HG03342 (cell line): ENCODE data around the gene GPR132.
"Not testable (repeated sequence)": the region's sequence is repeated elsewhere in the genome, so short reads cannot be mapped to it uniquely, and the experiment has no call there.

Experiments used
- ATAC-seq: cut with Tn5 transposase; IDR thresholded peaks from one replicate; pipeline ENCODE4 v1.9.1; 2021; ENCODE audit warnings: mild to moderate bottlenecking, moderate library complexity; ENCODE audit not compliant: unreplicated experiment

The GPR132 gene

GRCh38 chr14:105045710-105046326 lies 19.4 kb downstream of the GPR132 start:
- peak; percentile 57 for ATAC-seq

DNA sequence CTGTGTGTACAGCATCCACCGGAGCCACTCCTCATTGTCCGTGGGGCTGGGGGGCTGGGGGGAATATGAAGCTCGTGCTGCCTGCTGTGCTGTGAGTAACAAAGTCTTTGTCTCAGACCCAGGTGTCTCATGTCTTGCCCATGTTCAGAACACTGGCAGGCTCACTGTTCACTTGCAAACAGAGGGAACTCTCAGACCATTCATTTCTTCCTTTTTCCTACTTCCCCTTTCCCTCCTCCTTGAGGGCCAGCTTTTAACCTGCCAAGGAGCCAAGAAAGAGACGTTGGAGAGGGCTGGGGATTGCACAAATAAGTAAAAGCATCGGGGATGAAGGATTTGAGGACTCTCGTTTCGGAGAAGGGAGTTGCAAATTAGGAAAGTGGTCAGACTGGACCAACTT lies 21.6 kb downstream of the GPR132 start:
- no peak for ATAC-seq

GRCh38 chr14:105042813-105043212 lies 22.4 kb downstream of the GPR132 start:
- ATAC-seq: no peak

DNA sequence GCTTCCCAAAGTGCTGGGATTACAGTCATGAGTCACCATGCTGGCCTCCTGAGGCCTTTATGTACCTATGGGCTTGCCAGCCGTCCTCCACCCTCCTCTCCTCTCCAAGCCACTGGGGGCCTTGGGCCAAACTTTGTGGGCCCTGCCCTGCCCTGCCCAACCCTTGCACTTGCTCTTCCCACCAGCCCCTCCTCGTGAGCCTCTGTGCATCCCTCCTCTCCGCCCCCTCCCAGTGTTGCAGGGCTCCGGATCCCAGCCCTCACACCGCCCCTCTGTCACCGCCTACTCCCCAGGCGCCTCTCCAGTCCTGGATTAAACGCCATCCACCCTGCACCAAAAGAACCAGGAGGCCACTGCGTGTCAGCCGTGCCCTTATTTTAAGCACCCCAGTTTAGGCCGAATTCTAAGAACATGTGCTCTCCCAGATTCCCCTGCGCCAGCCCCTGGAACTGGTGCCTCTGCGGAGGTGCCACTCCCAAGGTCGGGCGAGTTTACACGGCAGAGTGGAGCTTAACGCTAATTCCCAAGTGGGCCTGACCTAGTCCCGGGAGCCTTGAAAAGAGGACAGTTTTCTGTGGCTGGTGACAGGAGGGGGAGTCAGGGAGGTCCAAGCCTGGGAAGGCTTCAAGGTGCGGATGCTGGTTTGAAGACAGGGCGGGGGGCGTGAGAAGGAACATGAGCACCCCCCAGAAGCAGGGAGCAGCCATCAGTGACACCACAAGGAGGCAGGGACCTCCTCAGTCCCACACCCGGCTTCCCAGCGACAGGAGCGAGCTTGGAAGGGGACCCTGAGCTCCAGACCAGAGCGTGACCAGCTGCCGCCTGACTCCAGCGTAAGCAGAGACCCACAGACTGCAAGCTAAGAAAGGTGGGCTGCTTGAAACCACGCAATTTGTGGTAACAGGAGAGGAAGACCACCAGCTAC lies 23.1 kb downstream of the GPR132 start:
- ATAC-seq: no peak

GRCh38 chr14:105039458-105040205 lies 25.6 kb downstream of the GPR132 start:
- no peak for ATAC-seq

DNA sequence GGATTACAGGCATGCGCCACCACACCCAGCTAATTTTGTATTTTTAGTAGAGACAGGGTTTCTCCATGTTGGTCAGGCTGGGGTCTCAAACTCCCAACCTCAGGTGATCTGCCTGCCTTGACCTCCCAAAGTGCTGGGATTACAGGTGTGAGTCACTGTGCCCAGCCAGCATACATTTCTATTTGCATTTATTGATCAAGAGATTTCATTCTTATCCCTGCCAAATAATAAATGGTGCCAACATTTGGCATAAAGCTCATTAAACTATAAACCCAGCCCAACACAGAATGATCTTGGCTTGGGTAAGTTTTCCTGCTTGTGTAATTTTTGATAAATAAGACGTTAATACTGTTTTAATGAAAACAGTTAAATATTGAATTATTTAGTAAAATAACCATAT lies 29.6 kb downstream of the GPR132 start:
- ATAC-seq: not testable (repeated sequence)

GRCh38 chr14:105034315-105035039 lies 30.8 kb downstream of the GPR132 start:
- ATAC-seq: no peak

DNA sequence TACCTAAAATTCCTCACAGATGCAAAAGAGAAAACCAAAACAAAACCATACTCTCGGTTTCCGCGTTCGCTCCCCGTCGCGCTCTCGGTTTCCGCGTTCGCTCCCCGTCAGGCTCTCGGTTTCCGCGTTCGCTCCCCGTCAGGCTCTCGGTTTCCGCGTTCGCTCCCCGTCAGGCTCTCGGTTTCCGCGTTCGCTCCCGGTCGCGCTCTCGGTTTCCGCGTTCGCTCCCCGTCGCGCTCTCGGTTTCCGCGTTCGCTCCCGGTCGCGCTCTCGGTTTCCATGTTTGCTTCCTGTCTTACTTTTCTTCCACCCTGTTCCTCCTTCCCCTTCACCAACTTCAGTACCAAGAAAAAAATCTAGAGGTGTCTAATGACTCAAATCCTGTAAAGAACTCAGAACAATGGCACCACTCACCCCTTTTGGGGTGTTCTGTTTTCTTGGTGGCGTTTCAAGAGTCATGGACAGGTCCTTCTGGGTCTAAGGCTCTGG lies 31.8 kb downstream of the GPR132 start:
- ATAC-seq: not testable (repeated sequence)

DNA sequence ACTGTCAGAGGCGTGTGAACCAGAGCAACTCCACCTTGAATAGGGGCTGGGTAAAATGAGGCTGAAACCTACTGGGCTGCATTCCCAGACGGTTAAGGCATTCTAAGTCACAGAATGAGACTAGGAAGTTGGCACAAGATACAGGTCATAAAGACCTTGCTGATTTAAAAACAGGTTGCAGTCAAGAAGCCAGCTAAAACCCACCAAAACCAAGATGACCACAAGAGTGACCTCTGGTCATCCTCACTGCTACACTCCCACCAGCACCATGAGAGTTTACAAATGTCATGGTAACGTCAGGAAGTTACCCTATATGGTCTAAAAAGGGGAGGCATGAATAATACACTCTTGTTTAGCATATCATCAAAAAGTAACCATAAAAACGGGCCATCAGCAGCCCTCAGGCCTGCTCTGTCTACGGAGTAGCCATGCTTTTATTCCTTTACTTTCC lies 32.8 kb downstream of the GPR132 start:
- not testable (repeated sequence) for ATAC-seq

DNA sequence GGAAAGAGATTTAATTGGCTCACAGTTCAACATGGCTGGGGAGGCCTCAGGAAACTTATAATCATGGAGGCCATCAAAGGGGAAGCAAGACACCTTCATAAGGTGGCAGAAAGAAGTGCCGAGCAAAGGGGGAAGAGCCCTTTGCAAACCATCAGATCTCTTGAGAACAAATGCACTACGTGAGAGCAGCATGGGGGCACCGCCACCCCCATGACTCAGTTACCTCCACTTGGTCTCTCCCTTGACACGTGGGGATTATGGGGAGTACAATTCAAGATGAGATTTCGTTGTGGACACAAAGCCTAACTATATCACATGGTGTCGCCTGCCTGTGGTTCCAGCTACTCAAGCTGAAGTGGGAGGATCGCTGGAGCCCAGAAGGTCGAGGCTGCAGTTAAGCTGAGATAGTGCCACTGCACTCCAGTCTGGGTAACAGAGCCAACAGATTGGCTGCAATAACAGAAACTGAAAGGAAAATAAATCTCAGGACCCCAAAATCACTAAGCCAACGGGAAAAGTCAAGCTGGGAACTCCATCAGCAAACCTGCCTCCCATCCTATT lies 34.3 kb downstream of the GPR132 start:
- ATAC-seq: no peak

DNA sequence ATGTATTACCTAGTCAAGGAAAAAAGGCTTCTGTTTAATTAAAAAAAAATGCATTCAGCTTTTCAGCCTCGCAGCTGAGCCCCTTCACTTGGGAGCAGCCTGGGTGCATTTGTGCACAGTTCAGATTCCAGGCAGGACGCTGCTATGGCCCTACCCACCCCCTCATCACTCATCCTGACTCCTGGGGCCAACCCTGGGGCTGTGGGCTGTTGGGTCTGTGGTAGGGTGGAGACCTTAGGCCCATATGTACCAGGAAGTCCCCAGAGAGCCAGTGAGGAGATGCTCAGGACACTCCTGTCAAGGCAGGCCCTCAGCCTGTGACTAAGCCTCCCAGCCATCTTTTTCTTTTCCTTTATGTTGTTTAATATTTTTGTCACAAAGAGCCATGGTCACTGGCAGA lies 35.0 kb downstream of the GPR132 start:
- no peak for ATAC-seq

- no peak for ATAC-seq
These were observed 35.8 kb downstream of the GPR132 start for GRCh38 chr14:105029402-105029801.

- no peak for ATAC-seq
These were observed 36.8 kb downstream of the GPR132 start for GRCh38 chr14:105028251-105028927.

DNA sequence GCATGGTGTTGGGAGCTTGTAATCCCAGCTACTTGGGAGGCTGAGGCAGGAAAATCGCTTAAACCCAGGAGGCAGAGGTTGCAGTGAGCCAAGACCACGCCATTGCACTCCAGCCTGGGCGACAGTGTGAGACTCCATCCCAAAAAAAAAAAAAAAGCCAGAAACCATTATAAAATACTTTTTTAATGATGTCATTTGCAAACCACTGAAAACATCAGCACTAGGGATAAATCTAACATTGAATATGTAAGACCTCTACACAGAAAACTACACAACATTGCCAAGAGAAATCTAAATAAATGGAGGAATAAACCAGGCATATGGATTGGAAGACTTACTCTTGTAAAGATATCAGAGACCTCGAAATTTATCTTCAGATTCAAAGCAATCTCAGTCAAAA lies 37.5 kb downstream of the GPR132 start:
- ATAC-seq: not testable (repeated sequence)

GRCh38 chr14:105026802-105027563 lies 38.2 kb downstream of the GPR132 start:
- ATAC-seq: no peak

DNA sequence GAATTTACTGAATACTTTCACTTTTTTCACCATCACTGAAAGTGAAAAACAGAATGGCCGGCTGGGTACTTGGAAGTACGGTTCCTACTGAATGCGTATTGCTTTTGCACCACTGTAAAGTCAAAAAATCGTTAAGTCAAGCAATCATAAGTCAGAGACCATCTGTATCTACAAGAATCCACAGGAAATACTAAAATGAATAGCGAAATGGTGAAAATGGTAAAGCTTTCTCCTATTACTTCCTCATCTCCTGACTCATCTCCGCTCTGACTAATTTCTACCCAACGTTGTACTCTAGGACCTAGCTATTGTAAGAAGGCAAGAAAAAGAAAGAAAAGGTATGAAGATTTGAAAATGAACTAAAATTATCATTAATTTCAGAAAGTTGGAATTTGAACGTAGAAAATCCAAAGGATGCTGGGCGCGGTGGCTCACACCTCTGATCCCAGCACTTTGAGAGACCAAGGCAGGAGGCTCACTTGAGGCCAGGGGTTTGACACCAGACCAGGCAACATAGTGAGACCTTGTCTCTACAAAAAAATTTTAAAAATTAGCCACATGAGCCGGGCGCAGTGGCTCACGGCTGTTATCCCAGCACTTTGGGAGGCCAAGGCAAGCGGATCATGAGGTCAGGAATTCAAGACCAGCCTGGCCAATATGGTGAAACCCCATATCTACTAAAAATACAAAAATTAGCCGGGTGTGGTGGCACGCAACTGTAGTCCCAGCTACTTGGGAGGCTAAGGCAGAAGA lies 39.0 kb downstream of the GPR132 start:
- ATAC-seq: no peak

DNA sequence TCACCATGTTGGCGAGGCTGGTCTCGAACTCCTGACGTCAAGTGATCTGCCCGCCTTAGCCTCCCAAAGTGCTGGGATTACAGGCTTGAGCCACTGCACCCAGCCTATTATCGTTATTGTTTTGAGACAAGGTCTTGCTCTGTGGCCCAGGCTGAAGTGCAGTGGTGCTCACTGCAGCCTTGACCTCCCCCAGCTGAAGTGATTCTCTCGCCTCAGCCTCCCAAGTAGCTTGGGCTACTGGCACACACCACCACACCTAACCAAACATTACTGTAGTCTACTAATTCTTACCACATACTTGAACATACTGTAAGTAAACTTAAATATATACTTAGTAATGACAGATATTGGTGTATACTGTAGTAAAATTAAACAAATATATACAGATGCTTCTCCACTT lies 39.8 kb downstream of the GPR132 start:
- ATAC-seq: no peak

GRCh38 chr14:105023791-105024480 lies 41.3 kb downstream of the GPR132 start:
- no peak for ATAC-seq
